A673 (cell line): Measurements from ENCODE around the gene KIT. TPM values are rescaled to one million over a fixed set of nuclear protein-coding genes. Genes with fewer than 3 reads are reported as not detected.

Source experiments
- BruUV-seq: library from RNA; stranded (reverse); fragments of 400-500 nt; replicated peaks from 2 replicates; lab custom pipeline; 2021; lab: Mats Ljungman, UMichigan
- CTCF ChIA-PET: fragments of 300-600 bp; sonication (Branson Sonifier 250); formaldehyde crosslinking; loops from one replicate; lab custom pipeline; 2022; ENCODE audit warnings: antibody characterized with exemption; lab: Charles Lee
- POLR2A ChIA-PET: fragments of 300-600 bp; sonication (Branson Sonifier 250); formaldehyde crosslinking; loops from one replicate; lab custom pipeline; 2022; ENCODE audit warnings: antibody characterized with exemption; ENCODE audit not compliant: low non-redundant PET; lab: Charles Lee
- DNase-seq: peaks from one replicate; pipeline ENCODE4 v3.0.0-alpha.2; 2015; ENCODE audit warnings: low spot score
- H3K27ac ChIP-seq: fragments of 200-600 bp; sonication (generic); 2 replicates; pipeline ENCODE4 v1.5.1; 2016; ENCODE audit warnings: mixed run types, low read depth, mild to moderate bottlenecking, mixed read lengths, antibody characterized with exemption, low read length; ENCODE audit not compliant: poor library complexity, severe bottlenecking
- H3K27me3 ChIP-seq: fragments of 200-600 bp; sonication (generic); replicated peaks from 2 replicates; pipeline ENCODE4 v1.6.1; 2017; ENCODE audit warnings: mixed run types, low read depth, mild to moderate bottlenecking, mixed read lengths, antibody characterized with exemption, low read length; ENCODE audit not compliant: insufficient read depth, poor library complexity
- H3K36me3 ChIP-seq: fragments of 200-600 bp; sonication (generic); 2 replicates; pipeline ENCODE4 v1.6.1; 2016; ENCODE audit warnings: mixed run types, mild to moderate bottlenecking, mixed read lengths, antibody characterized with exemption, low read length; ENCODE audit not compliant: insufficient read depth, poor library complexity, severe bottlenecking
- H3K4me1 ChIP-seq: fragments of 200-600 bp; sonication (generic); 2 replicates; pipeline ENCODE4 v1.6.1; 2017; ENCODE audit warnings: mixed run types, mild to moderate bottlenecking, mixed read lengths, antibody characterized with exemption, low read length; ENCODE audit not compliant: insufficient read depth, poor library complexity, severe bottlenecking
- H3K4me3 ChIP-seq: fragments of 200-600 bp; sonication (generic); 2 replicates; pipeline ENCODE4 v1.5.1; 2016; ENCODE audit warnings: low read depth, mixed run types, mild to moderate bottlenecking, mixed read lengths, low read length; ENCODE audit not compliant: poor library complexity, severe bottlenecking
- H3K9me3 ChIP-seq: fragments of 200-600 bp; sonication (generic); 2 replicates; pipeline ENCODE4 v1.6.1; 2016; ENCODE audit warnings: mixed run types, low read depth, mild to moderate bottlenecking, mixed read lengths, antibody characterized with exemption, low read length; ENCODE audit not compliant: poor library complexity, severe bottlenecking
- CTCF ChIP-seq: fragments of 300-800, 200-600 bp; sonication (generic); conservative IDR thresholded peaks from 2 replicates; pipeline ENCODE4 v1.5.1; 2017; ENCODE audit warnings: low read depth, mild to moderate bottlenecking, antibody characterized with exemption, low read length, moderate library complexity, mixed read lengths
- EZH2 ChIP-seq: fragments of 200-600 bp; sonication (generic); IDR thresholded peaks from 2 replicates; pipeline ENCODE4 v1.6.1; 2017; ENCODE audit warnings: borderline replicate concordance, low read depth, mild to moderate bottlenecking, mixed read lengths, antibody characterized with exemption, low read length; ENCODE audit not compliant: poor library complexity, severe bottlenecking
- intact Hi-C: fragments of 100-400 bp; cut with micrococcal nuclease; formaldehyde crosslinking; loops from one replicate; pipeline ENCODE4 v1.10.0; 2022; ENCODE audit not compliant: unreplicated experiment
- total RNA-seq: library from RNA; stranded (reverse); gene quantifications from 2 replicates; pipeline ENCODE4 v1.2.3, GENCODE V29; 2021

The KIT gene
- total RNA-seq, 1 experiment from 2014 or later: 9.5 TPM

DNA sequence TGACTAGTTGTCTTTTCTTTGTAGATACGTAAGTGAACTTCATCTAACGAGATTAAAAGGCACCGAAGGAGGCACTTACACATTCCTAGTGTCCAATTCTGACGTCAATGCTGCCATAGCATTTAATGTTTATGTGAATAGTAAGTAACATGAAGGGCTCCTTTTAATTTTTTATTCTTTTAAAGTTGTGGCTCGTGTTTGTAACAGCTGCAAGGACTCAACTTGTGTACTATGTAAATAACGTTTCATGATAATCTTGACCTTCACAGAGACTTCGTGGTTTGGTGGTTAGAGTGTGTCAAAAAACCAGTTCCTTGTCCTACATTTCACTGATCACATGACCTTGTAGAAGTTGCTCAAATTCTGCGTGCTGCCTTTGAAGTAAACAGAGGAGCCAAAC is 51.6 kb downstream of the KIT start:
- no peaks in the 10 kb centered on the region for H3K36me3 ChIP-seq
- no peaks in the 10 kb centered on the region for H3K4me1 ChIP-seq
- H3K27ac ChIP-seq: no peak overlapping the region
- ChIA-PET POLR2A (no interaction called here), CTCF (no interaction called here)
- intact Hi-C loops: no loop called here
- no peaks in the 10 kb centered on the region for H3K9me3 ChIP-seq
- H3K27me3 ChIP-seq: no peaks in the 10 kb centered on the region
- DNase-seq: no peak
- no peak overlapping the region for H3K4me3 ChIP-seq
- TF ChIP-seq CTCF (no peak), EZH2 (no peak)
- no TSS peak for BruUV-seq

- no TSS peak for BruUV-seq
- no peak for DNase-seq
- Histone ChIP-seq H3K4me1 (no peaks in the 10 kb centered on the region), H3K9me3 (no peaks in the 10 kb centered on the region), H3K27ac (no peak overlapping the region), H3K36me3 (no peaks in the 10 kb centered on the region), H3K4me3 (no peak overlapping the region), H3K27me3 (no peaks in the 10 kb centered on the region)
- TF ChIP-seq EZH2: no peak
- TF ChIP-seq CTCF: no peak
- CTCF ChIA-PET: interaction anchor here (0.9 kb wide), 1 partner anchor 148 kb away, joined by 9 read pairs; no protein-coding TSS in a partner anchor
- POLR2A ChIA-PET: no interaction called here
- intact Hi-C loops: no loop called here
These were observed 54.4 kb downstream of the KIT start for GRCh38 chr4:54712206-54712605.

DNA sequence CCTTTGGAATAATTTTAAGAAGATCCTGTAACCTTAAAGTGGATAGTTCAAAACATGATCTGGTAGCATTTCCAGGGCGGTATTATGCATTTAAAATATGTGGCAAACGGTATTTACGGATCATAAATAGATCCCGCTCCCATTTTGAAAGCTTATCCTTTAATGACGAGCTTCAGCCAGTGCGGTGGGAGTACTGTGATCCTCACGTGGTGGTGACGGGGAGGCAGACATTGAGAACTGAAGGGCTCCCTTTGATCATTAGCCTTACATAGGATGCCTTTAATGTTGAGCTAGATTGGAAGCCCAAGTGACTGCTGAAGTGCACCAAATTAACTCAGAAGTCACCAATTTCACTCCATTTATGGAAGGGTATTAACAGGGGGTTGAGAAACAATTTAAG is 56.9 kb downstream of the KIT start:
- no peak overlapping the region for H3K4me3 ChIP-seq
- TF ChIP-seq CTCF (no peak), EZH2 (no peak)
- DNase-seq: no peak
- no TSS peak for BruUV-seq
- no peaks in the 10 kb centered on the region for H3K36me3 ChIP-seq
- H3K4me1 ChIP-seq: no peaks in the 10 kb centered on the region
- H3K27ac ChIP-seq: no peak overlapping the region
- no peaks in the 10 kb centered on the region for H3K9me3 ChIP-seq
- intact Hi-C loops: no loop called here
- POLR2A ChIA-PET: no interaction called here
- CTCF ChIA-PET: no interaction called here
- H3K27me3 ChIP-seq: no peaks in the 10 kb centered on the region
